ENCODE results near the gene HMCN1. TPM values are rescaled to one million over a fixed set of nuclear protein-coding genes. Genes with fewer than 3 reads are reported as not detected.
"Not testable (repeated sequence)": the region's sequence is repeated elsewhere in the genome, so short reads cannot be mapped to it uniquely, and the experiment has no call there.

Gene HMCN1
- total and polyA plus RNA-seq, 12 donors, result 0.56 to 5.8 (median 2.7) TPM

GRCh38 chr1:185790194-185790735 is 56.1 kb downstream of the HMCN1 start:
- DNase-seq, result no peak
- Histone ChIP-seq H3K9me3 (replicated peaks in 1 of 3) (no peaks in the 10 kb centered on the region), H3K27ac (no peak overlapping the region), H3K27me3 (no peaks in the 10 kb centered on the region), H3K4me1 (replicated peaks in 1 of 2) (no peaks in the 10 kb centered on the region), H3K4me3 (no peak overlapping the region), H3K36me3 (replicated peaks in 1 of 2) (no peaks in the 10 kb centered on the region)
- intact Hi-C loops (cut with DNase I), result no loop called here
- TF ChIP-seq CTCF (IDR thresholded peaks at IDR 0.05) (no peak), POLR2A (IDR thresholded peaks at IDR 0.05) (no peak)
- 40 to 44% (median 41%) methylated on average over 2 of the region's 2 CpGs for WGBS, 4 donors

GRCh38 chr1:185792040-185792439 is 57.8 kb downstream of the HMCN1 start:
- intact Hi-C loops (cut with DNase I), result no loop called here
- H3K4me3 ChIP-seq, result no peak overlapping the region
- 28 to 45% (median 39%) methylated on average over 1 of the region's 1 CpG for WGBS, 4 donors
- no peaks in the 10 kb centered on the region for H3K27me3 ChIP-seq
- no peaks in the 10 kb centered on the region for H3K4me1 ChIP-seq (replicated peaks in 1 of 2)
- TF ChIP-seq CTCF (IDR thresholded peaks at IDR 0.05) (no peak), POLR2A (IDR thresholded peaks at IDR 0.05) (no peak)
- H3K36me3 ChIP-seq (replicated peaks in 1 of 2), result no peaks in the 10 kb centered on the region
- no peak overlapping the region for H3K27ac ChIP-seq
- DNase-seq, result no peak
- no peaks in the 10 kb centered on the region for H3K9me3 ChIP-seq (replicated peaks in 1 of 3)

GRCh38 chr1:185794495-185794894 is 60.3 kb downstream of the HMCN1 start:
- WGBS, 4 donors, result 79 to 87% (median 83%) methylated on average over 2 of the region's 2 CpGs
- intact Hi-C loops (cut with DNase I); H3K27ac ChIP-seq: not testable (repeated sequence)

GRCh38 chr1:185795181-185795580 is 61.0 kb downstream of the HMCN1 start:
- 85 to 90% (median 89%) methylated on average over 1 of the region's 1 CpG for WGBS, 4 donors
- Histone ChIP-seq H3K36me3 (replicated peaks in 1 of 2) (no peaks in the 10 kb centered on the region), H3K27me3 (no peaks in the 10 kb centered on the region), H3K4me3 (no peak overlapping the region), H3K9me3 (replicated peaks in 1 of 3) (no peaks in the 10 kb centered on the region), H3K27ac (no peak overlapping the region), H3K4me1 (replicated peaks in 1 of 2) (no peaks in the 10 kb centered on the region)
- no peak for DNase-seq
- intact Hi-C loops (cut with DNase I), result no loop called here
- TF ChIP-seq POLR2A (IDR thresholded peaks at IDR 0.05) (no peak), CTCF (IDR thresholded peaks at IDR 0.05) (no peak)

More at GRCh38 chr1:185794495-185794894, 60.3 kb downstream of the HMCN1 start:
- H3K27me3 ChIP-seq; H3K4me1 ChIP-seq (replicated peaks in 1 of 2); H3K36me3 ChIP-seq (replicated peaks in 1 of 2); H3K4me3 ChIP-seq; DNase-seq; H3K9me3 ChIP-seq (replicated peaks in 1 of 3): not testable (repeated sequence)

GRCh38 chr1:185798505-185798904 is 64.3 kb downstream of the HMCN1 start:
- H3K27ac ChIP-seq, result no peak overlapping the region
- no peaks in the 10 kb centered on the region for H3K4me1 ChIP-seq (replicated peaks in 1 of 2)
- DNase-seq, result no peak
- no peaks in the 10 kb centered on the region for H3K27me3 ChIP-seq
- no peaks in the 10 kb centered on the region for H3K9me3 ChIP-seq (replicated peaks in 1 of 3)
- H3K4me3 ChIP-seq, result no peak overlapping the region
- H3K36me3 ChIP-seq (replicated peaks in 1 of 2), result no peaks in the 10 kb centered on the region
- TF ChIP-seq POLR2A (IDR thresholded peaks at IDR 0.05) (no peak), CTCF (IDR thresholded peaks at IDR 0.05) (no peak)
- intact Hi-C loops (cut with DNase I), result no loop called here

All from adrenal gland (tissue), 12 donors.